ENCODE data around the gene UPK1A. TPM values are rescaled to one million over a fixed set of nuclear protein-coding genes. Genes with fewer than 3 reads are reported as not detected.
"Not testable (repeated sequence)": the region's sequence is repeated elsewhere in the genome, so short reads cannot be mapped to it uniquely, and the experiment has no call there.

The UPK1A gene
- total RNA-seq, 4 donors from 2014 or later, result not detected

GRCh38 chr19:35723671-35724070 lies 57.4 kb downstream of the UPK1A start:
- no peak for TF ChIP-seq CTCF (IDR thresholded peaks at IDR 0.05)
- TF ChIP-seq EP300 (IDR thresholded peaks at IDR 0.05), result no peak
- no peak for TF ChIP-seq POLR2A (IDR thresholded peaks at IDR 0.05; ENCODE audit: low read depth)
- no peak for TF ChIP-seq POLR2AphosphoS5 (IDR thresholded peaks at IDR 0.05)
- H3K27me3 ChIP-seq, result no peaks in the 10 kb centered on the region
- peaks cover 76 to 92% (median 91%) of the 10 kb centered on the region in 4 donors for H3K36me3 ChIP-seq
- no peak overlapping the region for H3K4me3 ChIP-seq
- no peak overlapping the region for H3K27ac ChIP-seq (replicated peaks in 1 of 4)
- DNase-seq (ENCODE audit: extremely low spot score), result no peak
- 95% methylated on average over 19 of the region's 24 CpGs for WGBS
- intact Hi-C loops (cut with DNase I), result no loop called here
- peaks cover 13 to 35% (median 22%) of the 10 kb centered on the region in 4 donors for H3K4me1 ChIP-seq
- H3K9me3 ChIP-seq, result no peaks in the 10 kb centered on the region

- 91% methylated on average over 7 of the region's 7 CpGs for WGBS
- H3K27ac ChIP-seq (replicated peaks in 1 of 4); intact Hi-C loops (cut with DNase I); DNase-seq (ENCODE audit: extremely low spot score); H3K27me3 ChIP-seq; H3K4me3 ChIP-seq; H3K9me3 ChIP-seq: not testable (repeated sequence)
- H3K36me3 ChIP-seq, result peaks cover 80 to 97% (median 96%) of the 10 kb centered on the region in 4 donors
- H3K4me1 ChIP-seq, result peaks cover 8 to 30% (median 17%) of the 10 kb centered on the region in 4 donors
Measured at GRCh38 chr19:35724132-35724531, 57.8 kb downstream of the UPK1A start.

GRCh38 chr19:35724560-35724959 lies 58.2 kb downstream of the UPK1A start:
- DNase-seq (ENCODE audit: extremely low spot score), result no peak
- H3K4me1 ChIP-seq, result peaks cover 4 to 26% (median 13%) of the 10 kb centered on the region in 4 donors
- no peak overlapping the region for H3K4me3 ChIP-seq
- H3K27me3 ChIP-seq, result no peaks in the 10 kb centered on the region
- no peaks in the 10 kb centered on the region for H3K9me3 ChIP-seq
- peaks cover 85 to 100% (median 99%) of the 10 kb centered on the region in 4 donors for H3K36me3 ChIP-seq
- H3K27ac ChIP-seq (replicated peaks in 1 of 4), result no peak overlapping the region
- intact Hi-C loops (cut with DNase I), result no loop called here
- TF ChIP-seq EP300 (IDR thresholded peaks at IDR 0.05), result no peak
- TF ChIP-seq CTCF (IDR thresholded peaks at IDR 0.05), result no peak
- no peak for TF ChIP-seq POLR2A (IDR thresholded peaks at IDR 0.05; ENCODE audit: low read depth)
- TF ChIP-seq POLR2AphosphoS5 (IDR thresholded peaks at IDR 0.05), result no peak
- 90% methylated on average over 9 of the region's 12 CpGs for WGBS

- no peak overlapping the region for H3K4me3 ChIP-seq
- TF ChIP-seq POLR2AphosphoS5 (IDR thresholded peaks at IDR 0.05) (no peak), EP300 (IDR thresholded peaks at IDR 0.05) (no peak)
- H3K9me3 ChIP-seq, result no peaks in the 10 kb centered on the region
- peaks cover 0 to 18% (median 7%) of the 10 kb centered on the region in 4 donors for H3K4me1 ChIP-seq
- no peaks in the 10 kb centered on the region for H3K27me3 ChIP-seq
- H3K36me3 ChIP-seq, result peaks cover 89 to 100% (median 99%) of the 10 kb centered on the region in 4 donors
- H3K27ac ChIP-seq (replicated peaks in 1 of 4), result no peak overlapping the region
- no peak for DNase-seq (ENCODE audit: extremely low spot score)
- WGBS, result 94% methylated on average over 20 of the region's 23 CpGs
- intact Hi-C loops (cut with DNase I), result no loop called here
Measured at GRCh38 chr19:35725216-35725861, 59.0 kb downstream of the UPK1A start.

- no peaks in the 10 kb centered on the region for H3K27me3 ChIP-seq
- H3K36me3 ChIP-seq, result peaks cover 95 to 100% (median 100%) of the 10 kb centered on the region in 4 donors
- intact Hi-C loops (cut with DNase I), result no loop called here
- H3K4me1 ChIP-seq, result peaks cover 0 to 2% (median under 1%) of the 10 kb centered on the region in 4 donors
- no peak overlapping the region for H3K27ac ChIP-seq (replicated peaks in 1 of 4)
- 87% methylated on average over 22 of the region's 25 CpGs for WGBS
- DNase-seq (ENCODE audit: extremely low spot score), result no peak
- H3K4me3 ChIP-seq, result no peak overlapping the region
- TF ChIP-seq POLR2A (IDR thresholded peaks at IDR 0.05; ENCODE audit: low read depth), result no peak
- TF ChIP-seq CTCF (IDR thresholded peaks at IDR 0.05), result no peak
- TF ChIP-seq POLR2AphosphoS5 (IDR thresholded peaks at IDR 0.05), result no peak
- TF ChIP-seq EP300 (IDR thresholded peaks at IDR 0.05), result no peak
- no peaks in the 10 kb centered on the region for H3K9me3 ChIP-seq
Measured at GRCh38 chr19:35727053-35727955, 61.0 kb downstream of the UPK1A start.

Other genes starting within 250 kb of the UPK1A start
- 1 to 10 TPM in 1 of 4 donors, not detected in 3; 1.7 TPM for gene FFAR2, start 218.3 kb upstream of the UPK1A start, total RNA-seq
- gene KRTDAP, start 176.1 kb upstream of the UPK1A start, total RNA-seq, result not detected
- gene DMKN, start 152.9 kb upstream of the UPK1A start, total RNA-seq, result 1 to 10 TPM; 1.7 to 5.5 (median 3.8) TPM
- gene SBSN, start 138.2 kb upstream of the UPK1A start, total RNA-seq, result not detected
- gene GAPDHS, start 133.1 kb upstream of the UPK1A start, total RNA-seq, result not detected
- 100 to 1,000 TPM in 2 of 4 donors, 10 to 100 TPM in 2; 47.3 to 109 (median 91.6) TPM for gene TMEM147, start 120.9 kb upstream of the UPK1A start, total RNA-seq
- not detected for gene ATP4A, start 102.9 kb upstream of the UPK1A start, total RNA-seq
- not detected for gene PMIS2, start 80.3 kb upstream of the UPK1A start, total RNA-seq
- gene HAUS5, start 53.8 kb upstream of the UPK1A start, total RNA-seq, result 1 to 10 TPM; 3.7 to 4.7 (median 4.3) TPM
- 100 to 1,000 TPM in 2 of 4 donors, 10 to 100 TPM in 2; 63.1 to 112 (median 95.2) TPM for gene RBM42, start 37.5 kb upstream of the UPK1A start, total RNA-seq
- gene ETV2, start 24.8 kb upstream of the UPK1A start, total RNA-seq, result 1 to 10 TPM in 1 of 4 donors, not detected in 3; 3.4 TPM
- gene COX6B1, start 18.2 kb upstream of the UPK1A start, total RNA-seq, result 100 to 1,000 TPM; 205 to 508 (median 313) TPM
- gene ZBTB32, start 38.0 kb downstream of the UPK1A start, total RNA-seq, result not detected
- 10 to 100 TPM; 22.0 to 30.6 (median 24.2) TPM for gene KMT2B, start 51.5 kb downstream of the UPK1A start, total RNA-seq
- 1 to 10 TPM; 1.7 to 8.1 (median 5.9) TPM for gene IGFLR1, start 75.9 kb downstream of the UPK1A start, total RNA-seq
- gene U2AF1L4, start 78.9 kb downstream of the UPK1A start, total RNA-seq, result 10 to 100 TPM in 3 of 4 donors, 1 to 10 TPM in 1; 7.9 to 31.1 (median 20.9) TPM
- 10 to 100 TPM; 27.4 to 48.7 (median 33.8) TPM for gene PSENEN, start 79.1 kb downstream of the UPK1A start, total RNA-seq
- gene LIN37, start 82.1 kb downstream of the UPK1A start, total RNA-seq, result 10 to 100 TPM; 11.6 to 18.3 (median 15.6) TPM
- 100 to 1,000 TPM in 2 of 4 donors, 10 to 100 TPM in 2; 64.4 to 146 (median 105) TPM for gene HSPB6, start 90.5 kb downstream of the UPK1A start, total RNA-seq
- gene PROSER3, start 91.7 kb downstream of the UPK1A start, total RNA-seq, result 1 to 10 TPM; 5.6 to 8.7 (median 7.1) TPM
- 10 to 100 TPM in 2 of 4 donors, 1 to 10 TPM in 2; 3.3 to 11.2 (median 7.7) TPM for gene ARHGAP33, start 109.0 kb downstream of the UPK1A start, total RNA-seq
- not detected for gene PRODH2, start 146.3 kb downstream of the UPK1A start, total RNA-seq
- gene NPHS1, start 186.0 kb downstream of the UPK1A start, total RNA-seq, result not detected
- not detected for gene KIRREL2, start 190.4 kb downstream of the UPK1A start, total RNA-seq
- 10 to 100 TPM in 2 of 4 donors, 1 to 10 TPM in 2; 4.6 to 14.6 (median 8.8) TPM for gene APLP1, start 202.1 kb downstream of the UPK1A start, total RNA-seq
- 1 to 10 TPM; 2.5 to 6.2 (median 5.3) TPM for gene NFKBID, start 234.0 kb downstream of the UPK1A start, total RNA-seq
- 10 to 100 TPM in 1 of 4 donors, 1 to 10 TPM in 1, not detected in 2; 3.7 to 14.6 TPM for gene HCST, start 236.0 kb downstream of the UPK1A start, total RNA-seq
- gene TYROBP, start 241.8 kb downstream of the UPK1A start, total RNA-seq, result 100 to 1,000 TPM in 1 of 4 donors, 10 to 100 TPM in 3; 47.1 to 145 (median 50.7) TPM

Data from esophagus muscularis mucosa (tissue), 4 donors.